Stomach (tissue), 4 donors: ENCODE measurements around the gene SLC6A3.

Experiments used
- POLR2A ChIP-seq, 4 donors: fragments of 450-650 bp; IDR thresholded peaks; one replicate each; pipeline ENCODE4 v1.6.1; 2016; ENCODE audit warnings: antibody characterized with exemption in 4 of 4, control low read depth in 2 of 4, mild to moderate bottlenecking in 1 of 4, moderate library complexity in 1 of 4
- POLR2AphosphoS5 ChIP-seq, 3 donors: sonication (generic); formaldehyde crosslinking; IDR thresholded peaks; one replicate each; pipeline ENCODE4 v1.6.1; 2016; ENCODE audit warnings: antibody characterized with exemption in 3 of 3
- TF ChIP-seq, protein P1 (sequence below), 7 experiments: fragments of 450-650 bp in 4 of 7; fragments of 200-600 bp in 3 of 7; sonication (generic) in 3 of 7; IDR thresholded peaks; one replicate each; pipeline ENCODE4 v1.5.1; 2016 to 2019; ENCODE audit warnings: antibody characterized with exemption in 7 of 7, control low read depth in 2 of 7, mild to moderate bottlenecking in 1 of 7

GRCh38 chr5:1435369-1435768 is 9.9 kb downstream of the SLC6A3 start:
- TF ChIP-seq, protein P1, sequence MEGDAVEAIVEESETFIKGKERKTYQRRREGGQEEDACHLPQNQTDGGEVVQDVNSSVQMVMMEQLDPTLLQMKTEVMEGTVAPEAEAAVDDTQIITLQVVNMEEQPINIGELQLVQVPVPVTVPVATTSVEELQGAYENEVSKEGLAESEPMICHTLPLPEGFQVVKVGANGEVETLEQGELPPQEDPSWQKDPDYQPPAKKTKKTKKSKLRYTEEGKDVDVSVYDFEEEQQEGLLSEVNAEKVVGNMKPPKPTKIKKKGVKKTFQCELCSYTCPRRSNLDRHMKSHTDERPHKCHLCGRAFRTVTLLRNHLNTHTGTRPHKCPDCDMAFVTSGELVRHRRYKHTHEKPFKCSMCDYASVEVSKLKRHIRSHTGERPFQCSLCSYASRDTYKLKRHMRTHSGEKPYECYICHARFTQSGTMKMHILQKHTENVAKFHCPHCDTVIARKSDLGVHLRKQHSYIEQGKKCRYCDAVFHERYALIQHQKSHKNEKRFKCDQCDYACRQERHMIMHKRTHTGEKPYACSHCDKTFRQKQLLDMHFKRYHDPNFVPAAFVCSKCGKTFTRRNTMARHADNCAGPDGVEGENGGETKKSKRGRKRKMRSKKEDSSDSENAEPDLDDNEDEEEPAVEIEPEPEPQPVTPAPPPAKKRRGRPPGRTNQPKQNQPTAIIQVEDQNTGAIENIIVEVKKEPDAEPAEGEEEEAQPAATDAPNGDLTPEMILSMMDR (IDR thresholded peaks at IDR 0.05): no peak
- TF ChIP-seq POLR2A (IDR thresholded peaks at IDR 0.05) (no peak), POLR2AphosphoS5 (IDR thresholded peaks at IDR 0.05) (no peak)
